Loucy (cell line): ENCODE measurements around the gene SLC4A3.

Experiments used
- CTCF ChIP-seq: fragments of 200-600 bp; sonication (generic); conservative IDR thresholded peaks from 2 replicates; pipeline ENCODE4 v1.5.1; 2014; ENCODE audit warnings: mild to moderate bottlenecking, antibody characterized with exemption, low read length
- EZH2phosphoT487 ChIP-seq: fragments of 200-600 bp; IDR thresholded peaks from 2 replicates; pipeline ENCODE4 v1.6.1; 2018; ENCODE audit warnings: antibody characterized with exemption, mild to moderate bottlenecking, moderate library complexity, borderline replicate concordance

- TF ChIP-seq CTCF, result no peak
- no peak for TF ChIP-seq EZH2phosphoT487
These were observed 35.1 kb downstream of the SLC4A3 start for GRCh38 chr2:219662566-219662965.
